Measurements from ENCODE around the gene BBS10.
A peak's percentile ranks its signal among the peaks of the same experiment; 100 is the strongest.
"Not testable (repeated sequence)": the region's sequence is repeated elsewhere in the genome, so short reads cannot be mapped to it uniquely, and the experiment has no call there.

BBS10 gene

DNA sequence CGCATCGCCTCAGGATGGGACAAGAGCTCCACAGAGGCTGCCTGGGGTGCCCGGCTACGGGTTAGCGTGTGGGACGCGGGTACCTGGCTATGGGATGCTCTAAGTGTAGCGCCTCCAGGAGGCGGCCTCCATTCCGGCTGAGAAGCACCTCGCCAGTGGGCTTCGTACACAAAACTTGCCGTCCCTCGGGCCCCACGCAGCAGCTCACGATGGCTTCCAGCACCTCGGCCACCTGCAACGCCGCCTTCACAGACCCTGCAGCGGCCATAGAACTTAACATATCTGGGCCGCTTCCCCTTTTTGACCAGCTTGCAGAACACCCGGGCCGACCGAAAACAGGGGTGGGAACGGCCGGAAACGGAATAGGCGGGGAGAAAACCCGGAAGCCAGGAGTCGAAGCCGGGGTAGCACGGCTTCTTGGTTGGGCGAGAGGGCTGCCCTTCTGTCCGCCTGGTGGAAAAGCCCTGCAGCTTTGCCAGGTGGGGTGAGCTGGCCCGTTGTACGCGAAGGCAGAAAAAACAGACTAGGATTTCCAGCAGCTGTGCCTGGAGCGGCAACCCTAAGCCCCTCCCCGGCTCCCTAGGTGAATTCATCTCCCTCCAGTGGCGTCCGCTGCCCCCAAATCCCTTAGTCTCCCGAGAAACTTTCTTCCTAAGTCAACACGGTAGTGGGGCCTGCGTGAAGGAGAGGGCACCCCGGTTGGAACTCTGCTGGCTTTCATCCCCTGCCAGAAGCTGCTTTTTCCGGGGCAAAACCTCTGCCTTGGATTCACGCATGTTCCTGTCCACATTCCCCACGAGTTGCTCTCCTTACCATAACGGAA is at the start of gene BBS10:
Gene BBS10 (minus strand): TSS at position 337 of the 823 bp plus-strand sequence. CDS start 57 bp downstream, at position 280.
- DNase-seq (ENCODE audit: low read depth, low spot score) = peak; percentile 44
- H3K27ac ChIP-seq = peak within 1 kb of the TSS; percentile 74

DNA sequence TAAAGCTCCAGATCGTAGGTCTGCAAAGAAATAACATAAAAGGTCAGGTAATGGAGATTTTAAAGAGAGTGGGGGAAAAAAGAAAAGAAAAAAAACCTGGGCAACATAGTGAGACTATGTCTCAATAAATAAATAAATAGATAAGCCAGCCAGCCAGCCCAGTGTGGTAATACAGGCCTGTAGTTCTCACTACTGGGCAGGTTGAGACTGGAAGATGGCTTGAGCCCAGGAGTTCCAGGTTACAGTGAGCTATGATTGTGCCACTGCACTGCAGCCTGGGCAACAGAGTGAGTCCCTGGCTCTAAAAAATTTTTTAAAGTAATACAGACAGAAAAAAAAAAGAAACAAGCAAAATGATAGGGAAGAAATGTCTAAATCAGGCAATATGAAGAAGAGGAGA is 43.2 kb upstream of the BBS10 start:
- peak; percentile 45 for DNase-seq (ENCODE audit: low read depth, low spot score)
- peak overlapping the region; percentile 23 for H3K27ac ChIP-seq

DNA sequence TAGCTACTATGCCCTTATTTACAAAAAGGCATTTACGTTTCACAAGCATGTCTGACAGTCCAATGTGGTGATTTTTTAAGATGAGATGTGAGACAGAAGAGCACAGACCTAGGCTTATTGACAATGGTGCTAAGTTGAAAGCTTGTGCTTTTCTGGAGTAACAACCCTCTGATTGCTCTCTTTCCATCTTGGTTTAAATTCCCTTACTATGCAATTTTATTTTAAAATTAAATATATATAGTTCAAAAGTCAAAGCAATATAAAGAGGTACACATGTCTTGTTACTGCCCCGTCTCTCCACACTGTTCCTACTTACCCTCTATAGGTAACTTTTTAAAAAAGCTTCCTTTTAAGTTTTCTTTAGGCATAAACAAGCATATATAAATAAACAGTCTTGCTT is 39.4 kb upstream of the BBS10 start:
- H3K27ac ChIP-seq = no peak overlapping the region
- DNase-seq (ENCODE audit: low read depth, low spot score) = no peak

DNA sequence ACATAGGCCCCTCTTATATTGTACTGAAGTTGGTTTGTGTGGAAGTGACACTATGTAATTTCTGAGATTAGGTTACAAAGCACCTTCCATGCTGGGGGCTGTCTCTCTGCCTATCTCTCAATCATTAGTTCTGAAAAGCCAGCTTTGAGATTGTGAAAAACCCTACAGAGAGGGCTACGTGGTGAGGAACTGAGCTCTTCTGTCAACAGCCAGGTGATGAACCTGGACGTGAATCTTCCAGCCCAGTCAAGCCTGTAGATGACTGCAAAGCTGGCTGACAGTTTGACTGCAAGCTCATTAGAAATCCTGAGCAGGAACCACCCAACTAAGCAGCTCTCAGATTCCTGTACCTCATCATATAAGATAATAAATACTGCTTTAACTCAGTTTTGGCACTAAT is 36.3 kb upstream of the BBS10 start:
- DNase-seq (ENCODE audit: low read depth, low spot score) = no peak

DNA sequence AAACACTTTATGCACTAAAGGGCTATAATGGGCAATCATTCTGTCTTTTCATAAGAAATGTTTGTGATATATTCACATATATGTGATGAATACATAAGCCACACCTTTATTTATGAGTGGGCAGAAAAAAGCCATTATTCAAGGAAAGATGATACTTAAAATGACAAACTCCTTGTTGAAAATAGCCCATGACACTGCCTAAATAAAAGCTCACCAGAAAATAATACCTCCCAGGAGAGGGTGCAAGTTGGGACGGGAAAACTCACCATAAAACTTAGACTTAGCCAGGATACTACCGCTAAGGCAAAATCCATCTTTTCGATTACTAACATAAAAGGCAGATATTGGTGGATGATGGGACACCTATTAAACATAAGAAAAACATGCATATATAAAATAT is 35.8 kb upstream of the BBS10 start:
- no peak overlapping the region for H3K27ac ChIP-seq
- DNase-seq (ENCODE audit: low read depth, low spot score) = no peak

More for the DNA sequence above, 36.3 kb upstream of the BBS10 start:
- H3K27ac ChIP-seq = no peak overlapping the region

DNA sequence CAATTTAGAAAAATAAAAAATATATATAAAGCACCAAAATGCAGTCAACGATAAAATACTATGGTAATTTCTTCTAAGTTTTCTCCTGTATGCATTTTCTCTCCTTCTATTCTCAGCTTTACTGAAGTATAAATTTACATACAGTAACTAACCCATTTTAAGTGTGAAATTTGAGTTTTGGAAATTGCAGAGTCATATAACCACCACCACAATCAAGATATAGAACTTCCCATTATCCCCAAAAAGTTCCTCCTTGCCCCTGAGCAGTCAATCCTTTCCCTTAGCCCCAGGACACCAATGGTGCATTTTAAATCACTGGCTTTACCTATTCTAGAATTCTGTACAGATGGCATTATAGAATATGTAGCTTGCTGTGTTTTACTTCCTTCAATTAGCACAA is 31.0 kb upstream of the BBS10 start:
- DNase-seq (ENCODE audit: low read depth, low spot score) = no peak
- H3K27ac ChIP-seq = no peak overlapping the region

DNA sequence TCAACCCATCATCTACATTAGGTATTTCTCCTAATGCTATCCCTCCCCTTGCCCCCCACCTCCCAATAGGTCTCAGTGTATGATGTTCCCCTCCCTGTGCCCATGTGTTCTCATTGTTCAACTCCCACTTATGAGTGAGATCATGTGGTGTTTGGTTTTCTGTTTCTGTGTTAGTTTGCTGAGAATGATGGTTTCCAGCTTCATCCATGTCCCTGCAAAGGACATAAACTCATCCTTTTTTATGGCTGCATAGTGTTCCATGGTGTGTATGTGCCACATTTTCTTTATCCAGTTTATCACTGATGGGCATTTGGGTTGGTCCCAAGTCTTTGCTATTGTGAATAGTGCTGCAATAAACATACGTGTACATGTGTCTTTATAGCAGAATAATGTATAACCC is 28.7 kb upstream of the BBS10 start:
- H3K27ac ChIP-seq; DNase-seq (ENCODE audit: low read depth, low spot score): not testable (repeated sequence)

DNA sequence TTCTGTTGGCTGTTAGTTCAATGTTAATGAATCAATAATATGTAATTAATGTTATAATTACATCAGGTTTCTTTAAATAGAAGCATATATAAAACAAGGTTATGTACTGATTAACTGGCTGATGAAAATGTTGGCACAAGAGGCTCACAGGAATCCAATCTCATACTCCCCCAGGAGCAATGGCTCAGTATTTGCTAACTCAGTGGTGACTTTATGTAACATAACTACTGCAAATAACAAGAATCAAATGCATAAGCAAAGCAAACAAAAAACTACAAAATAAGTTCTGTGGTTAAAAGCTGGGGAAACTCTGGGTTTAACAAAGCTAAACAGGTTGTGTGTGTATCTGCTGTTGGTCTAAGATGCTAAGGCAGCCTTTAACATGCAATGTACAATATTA is 27.7 kb upstream of the BBS10 start:
- DNase-seq (ENCODE audit: low read depth, low spot score) = no peak
- peak overlapping the region; percentile 10 for H3K27ac ChIP-seq

DNA sequence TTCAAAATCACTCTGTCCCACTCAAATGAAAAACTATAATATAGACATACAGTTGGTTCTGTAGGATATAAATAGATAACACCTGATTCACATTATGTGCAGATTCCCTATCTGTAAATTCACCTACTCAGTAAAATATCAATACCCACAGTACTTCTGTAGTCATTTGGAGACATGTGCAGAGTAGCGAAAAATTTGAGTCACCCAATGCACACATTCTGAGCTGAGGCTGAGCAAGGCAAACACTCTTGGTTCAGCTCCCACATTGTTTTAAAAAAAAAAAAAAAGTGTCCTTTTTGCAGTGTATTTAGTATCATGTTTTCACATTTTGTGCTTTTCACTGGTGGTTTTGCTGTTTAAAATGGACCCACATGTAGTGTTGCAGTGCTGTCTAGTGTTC is 27.3 kb upstream of the BBS10 start:
- DNase-seq (ENCODE audit: low read depth, low spot score) = no peak
- peak overlapping the region; percentile 10 for H3K27ac ChIP-seq

DNA sequence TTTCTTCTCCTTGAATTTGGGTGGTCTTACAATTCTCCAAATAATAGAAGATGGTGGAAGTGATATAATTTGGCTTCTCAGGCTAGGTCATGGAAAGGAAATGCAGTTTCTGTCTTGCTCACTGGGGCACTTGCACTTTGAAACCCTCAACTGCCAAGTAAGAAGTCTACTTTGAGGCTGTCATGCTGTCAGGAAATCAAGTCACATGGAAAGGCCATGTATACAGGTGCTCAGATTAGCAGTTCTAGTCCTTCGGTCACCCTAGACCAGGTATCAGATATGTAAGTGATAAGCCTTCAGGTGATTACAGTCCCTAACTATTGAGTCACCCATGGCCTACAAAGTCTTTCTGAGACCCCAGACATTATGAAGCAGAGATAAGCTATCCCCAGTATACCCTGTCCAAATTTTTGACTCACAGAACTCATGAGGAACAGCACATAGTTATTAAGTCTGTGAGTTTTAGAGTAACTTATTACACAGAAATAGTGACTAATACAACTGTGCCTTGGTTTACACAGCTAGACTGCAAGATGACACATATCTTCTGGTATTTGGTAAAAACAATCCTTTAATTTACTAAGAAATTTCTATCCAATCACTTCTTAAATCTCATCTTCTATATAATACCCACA is 26.3 kb upstream of the BBS10 start:
- H3K27ac ChIP-seq = peak overlapping the region; percentile 10
- DNase-seq (ENCODE audit: low read depth, low spot score) = no peak

DNA sequence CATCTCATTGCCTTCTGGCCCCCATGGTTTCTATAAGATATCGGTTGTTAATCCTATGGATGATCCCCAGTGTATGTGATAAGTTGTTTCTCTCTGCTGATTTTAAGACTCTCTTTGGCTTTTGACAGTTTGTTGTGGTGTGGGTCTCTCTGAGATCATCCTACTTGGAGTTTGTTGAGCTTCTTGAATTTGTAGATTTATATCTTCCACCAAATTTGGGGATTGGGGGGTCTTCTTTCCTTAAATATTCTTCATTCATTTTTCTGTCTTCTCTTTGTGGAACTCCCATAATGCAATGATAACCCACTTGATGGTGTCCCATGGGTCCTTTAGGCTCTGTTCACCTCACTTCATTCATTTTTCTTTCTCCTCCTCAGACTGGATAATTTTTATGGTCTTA is 20.0 kb upstream of the BBS10 start:
- no peak overlapping the region for H3K27ac ChIP-seq
- DNase-seq (ENCODE audit: low read depth, low spot score) = no peak

DNA sequence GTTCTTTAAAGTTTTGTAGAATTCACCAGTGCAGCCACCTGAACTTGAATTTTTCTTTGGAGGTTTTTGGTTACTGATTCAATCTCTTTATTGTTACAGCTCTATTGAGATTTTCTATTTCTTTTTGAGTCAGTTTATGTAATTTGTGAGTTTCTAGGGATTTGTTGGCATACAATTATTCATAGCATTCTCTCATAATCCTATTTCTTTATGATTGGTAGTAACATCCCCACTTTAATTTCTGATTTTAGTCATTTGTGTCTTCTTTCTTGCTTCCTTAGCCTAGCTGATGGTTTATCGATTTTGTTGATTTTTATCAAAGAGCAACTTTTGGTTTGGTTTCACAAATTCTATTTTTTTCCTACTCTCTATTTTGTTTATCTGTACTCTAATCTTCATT is 17.9 kb upstream of the BBS10 start:
- H3K27ac ChIP-seq = no peak overlapping the region
- DNase-seq (ENCODE audit: low read depth, low spot score) = no peak

DNA sequence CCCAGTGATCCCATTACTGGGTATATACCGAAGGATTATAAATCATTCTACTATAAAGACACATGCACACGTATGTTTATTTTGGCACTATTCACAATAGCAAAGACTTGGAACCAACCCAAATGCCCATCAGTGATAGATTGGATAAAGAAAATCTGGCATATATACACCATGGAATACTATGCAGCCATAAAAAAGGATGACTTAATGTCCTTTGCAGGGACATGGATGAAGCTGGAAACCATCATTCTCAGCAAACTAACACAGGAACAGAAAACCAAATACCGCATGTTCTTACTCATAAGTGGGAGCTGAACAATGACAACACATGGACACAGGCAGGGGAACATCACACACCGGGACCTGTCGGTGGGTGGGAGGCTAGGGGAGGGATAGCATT is 15.9 kb upstream of the BBS10 start:
- not testable (repeated sequence) for H3K27ac ChIP-seq; DNase-seq (ENCODE audit: low read depth, low spot score)

DNA sequence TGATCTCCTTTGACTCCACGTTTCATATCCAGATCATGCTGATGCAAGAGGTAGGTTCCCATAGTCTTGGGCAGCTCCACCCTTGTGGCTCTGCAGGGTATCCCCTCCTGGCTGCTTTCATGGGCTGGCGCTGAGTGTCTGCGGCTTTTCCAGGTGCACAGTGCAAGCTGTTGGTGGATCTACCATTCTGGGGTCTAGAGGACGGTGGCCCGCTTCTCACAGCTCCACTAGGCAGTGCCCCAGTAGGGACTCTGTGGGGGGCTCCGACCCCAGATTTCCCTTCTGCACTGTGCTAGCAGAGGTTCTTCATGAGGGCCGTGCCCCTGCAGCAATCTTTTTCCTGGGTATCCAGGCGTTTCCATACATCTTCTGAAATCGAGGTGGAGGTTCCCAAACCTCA is 12.1 kb upstream of the BBS10 start:
- DNase-seq (ENCODE audit: low read depth, low spot score) = no peak
- no peak overlapping the region for H3K27ac ChIP-seq

DNA sequence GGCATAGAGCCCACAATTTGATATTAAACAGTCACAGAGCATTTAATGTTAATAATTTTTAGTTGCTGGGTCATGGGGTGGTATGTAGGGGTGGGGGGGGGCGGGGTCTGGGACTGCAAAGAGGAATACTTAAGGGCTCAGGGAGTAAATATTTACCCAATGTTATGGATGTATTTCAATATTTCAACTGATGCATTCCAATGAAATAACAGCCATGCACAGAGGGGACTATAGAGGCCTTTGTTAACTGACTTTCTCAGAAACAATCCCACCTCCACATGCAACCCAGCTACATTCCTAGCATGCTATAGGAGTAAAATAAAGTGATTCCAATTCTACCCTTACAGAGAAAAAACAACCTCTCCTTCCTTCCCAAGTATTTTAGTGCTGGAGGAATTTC is 7.9 kb upstream of the BBS10 start:
- no peak overlapping the region for H3K27ac ChIP-seq
- DNase-seq (ENCODE audit: low read depth, low spot score) = no peak

DNA sequence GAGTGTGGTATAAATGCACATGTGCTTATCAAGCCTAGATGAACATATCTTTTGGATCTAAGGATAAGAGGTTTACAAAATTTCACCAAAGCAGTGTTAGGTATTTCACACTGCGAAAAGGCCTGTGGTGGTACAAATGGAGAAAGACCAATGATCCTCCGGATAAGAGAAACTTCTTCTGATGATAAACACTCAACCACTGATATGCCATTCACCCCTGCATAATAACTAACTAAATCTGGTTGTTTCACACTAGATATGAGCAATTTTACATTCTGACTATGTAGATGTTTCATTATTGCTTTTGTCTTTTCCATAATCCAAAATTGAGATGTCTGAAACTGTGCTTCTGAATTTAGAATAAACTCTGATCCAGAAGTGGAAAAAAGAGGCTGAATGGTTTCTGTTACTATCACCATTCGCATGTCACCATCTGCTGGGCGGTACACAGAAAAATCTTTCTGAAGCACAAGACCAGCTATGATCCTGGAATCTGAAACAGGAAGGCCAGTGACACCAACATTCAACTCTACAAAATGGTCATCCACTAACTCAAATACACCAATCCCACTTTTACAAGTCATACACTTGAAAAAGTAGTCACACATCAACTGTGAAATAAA is 1.3 kb downstream of the BBS10 start:
- H3K27ac ChIP-seq = peak overlapping the region; percentile 74

DNA sequence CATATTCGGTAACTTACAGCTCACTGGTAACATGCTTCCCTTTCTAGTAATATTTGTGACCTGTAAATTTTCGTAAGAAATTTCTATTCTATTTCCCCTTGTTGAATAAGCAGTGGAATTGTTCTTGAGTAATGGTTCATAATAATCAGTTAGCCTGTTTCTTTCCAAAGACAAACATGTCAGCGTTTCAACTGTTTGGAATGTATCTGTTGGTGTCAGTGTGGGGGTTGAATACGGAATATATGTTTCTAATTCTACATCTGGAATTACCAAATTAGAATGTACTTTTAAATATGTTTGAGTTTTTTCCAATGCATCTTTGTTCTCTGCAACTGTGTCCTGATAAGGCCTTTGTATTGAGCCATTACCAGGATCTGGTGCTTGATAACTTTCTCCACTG is 2.0 kb downstream of the BBS10 start:
- no peak overlapping the region for H3K27ac ChIP-seq
- DNase-seq (ENCODE audit: low read depth, low spot score) = no peak

More for the DNA sequence above, 1.3 kb downstream of the BBS10 start:
- no peak for DNase-seq (ENCODE audit: low read depth, low spot score)

DNA sequence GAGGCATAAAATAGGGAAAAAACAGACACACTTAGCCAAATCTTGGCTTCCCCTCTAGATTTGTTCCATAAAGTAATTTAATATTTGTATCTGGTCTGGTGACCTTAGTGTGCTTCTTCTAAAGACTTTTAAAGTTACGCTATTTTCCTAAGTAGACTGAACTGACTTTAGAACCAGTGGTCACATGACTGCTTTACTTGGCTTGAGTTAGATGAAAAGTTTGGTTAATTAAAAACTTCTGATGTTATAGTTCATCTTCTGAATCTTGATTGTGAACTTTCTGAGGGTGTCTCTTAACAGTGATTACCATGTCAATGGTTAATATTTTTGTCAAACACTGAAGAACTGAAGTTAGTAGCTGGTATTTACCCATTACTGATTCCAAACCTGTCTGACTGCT is 2.6 kb downstream of the BBS10 start:
- no peak for DNase-seq (ENCODE audit: low read depth, low spot score)
- no peak overlapping the region for H3K27ac ChIP-seq

DNA sequence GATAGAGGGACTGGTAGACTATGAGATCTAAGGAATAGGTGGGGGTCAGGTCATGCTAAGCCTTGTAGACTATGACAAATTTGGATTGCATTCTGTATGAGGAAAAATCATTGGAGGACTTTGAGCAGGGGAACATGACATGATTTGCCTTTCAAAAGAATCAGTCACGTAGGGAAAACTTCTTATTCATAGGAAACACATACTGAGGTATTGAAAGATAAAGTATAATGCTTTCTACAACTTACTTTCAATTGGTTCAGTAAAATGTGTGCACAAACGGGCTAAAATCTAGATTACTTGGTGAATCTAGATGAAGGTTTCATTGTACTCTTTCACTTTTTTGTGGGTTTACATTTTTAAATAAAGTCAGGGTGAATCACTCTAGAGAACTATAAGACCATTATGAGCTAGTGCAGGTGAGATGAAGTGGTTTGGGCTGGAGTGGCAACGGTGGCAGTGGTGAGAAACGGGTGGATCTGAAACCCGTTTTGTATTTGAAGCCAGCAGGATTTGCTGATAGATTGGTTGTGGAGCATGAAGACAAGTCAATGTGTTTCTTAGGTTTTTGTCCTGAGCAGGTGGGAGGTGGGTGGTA is 6.7 kb downstream of the BBS10 start:
- no peak for DNase-seq (ENCODE audit: low read depth, low spot score)
- peak overlapping the region; percentile 12 for H3K27ac ChIP-seq

DNA sequence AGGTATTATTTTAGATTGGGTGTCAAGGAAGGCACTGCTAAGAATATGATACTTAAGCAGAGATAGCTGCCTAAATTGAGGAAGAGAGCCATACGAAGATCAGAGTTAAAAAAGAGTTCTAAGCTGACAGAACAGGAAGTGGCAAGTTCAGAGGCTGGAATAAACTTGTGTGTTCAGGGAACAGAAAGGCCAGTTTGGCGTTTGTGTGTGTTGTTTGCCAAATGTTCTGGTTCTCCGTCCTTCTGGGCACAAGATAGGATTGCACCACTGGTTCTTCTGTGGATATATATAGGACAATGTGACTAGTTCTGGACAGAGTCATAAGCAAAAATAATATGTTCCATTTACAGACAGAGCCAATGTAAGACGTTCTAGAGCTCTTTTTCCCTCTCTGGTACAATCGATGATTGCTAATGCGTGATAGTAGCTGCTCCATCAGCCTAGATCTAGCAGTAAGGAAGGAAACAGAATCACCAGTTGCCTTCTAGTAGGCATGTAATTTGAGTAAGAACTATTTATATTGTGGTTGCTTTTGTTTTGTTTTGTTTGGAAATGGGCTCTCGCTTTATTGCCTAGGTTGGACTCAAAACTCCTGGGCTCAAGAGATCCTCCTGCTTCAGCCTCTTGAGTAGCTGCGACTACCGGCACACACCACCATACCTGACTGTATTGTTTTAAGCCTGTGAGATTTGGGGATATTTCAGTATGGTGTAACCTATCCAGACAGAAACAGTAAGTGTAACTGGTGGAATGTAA is 7.4 kb downstream of the BBS10 start:
- H3K27ac ChIP-seq = peak overlapping the region; percentile 12
- DNase-seq (ENCODE audit: low read depth, low spot score) = no peak
